Activated naive CD4-positive, alpha-beta T cell treated with anti-CD3 and anti-CD28 coated beads, Interleukin-2, amount 50 U/mL, for 24 hours (primary cell): ENCODE measurements around the gene IRF5.
"Not testable (repeated sequence)": the region's sequence is repeated elsewhere in the genome, so short reads cannot be mapped to it uniquely, and the experiment has no call there.

Experiments
- H3K27ac Mint-ChIP-seq: one replicate; pipeline ENCODE4 v1.8.0; 2021; ENCODE audit warnings: mild to moderate bottlenecking, mixed read lengths
- H3K27me3 Mint-ChIP-seq: one replicate; pipeline ENCODE4 v1.8.0; 2021; ENCODE audit warnings: mixed read lengths
- H3K36me3 Mint-ChIP-seq: one replicate; pipeline ENCODE4 v1.8.0; 2021; ENCODE audit warnings: mixed read lengths
- H3K4me1 Mint-ChIP-seq: one replicate; pipeline ENCODE4 v1.8.0; 2021; ENCODE audit warnings: mixed read lengths
- H3K4me3 Mint-ChIP-seq: one replicate; pipeline ENCODE4 v1.8.0; 2021; ENCODE audit warnings: mild to moderate bottlenecking, mixed read lengths
- H3K9me3 Mint-ChIP-seq: one replicate; pipeline ENCODE4 v1.8.0; 2021; ENCODE audit warnings: mixed read lengths

Gene IRF5

GRCh38 chr7:128939075-128939860 lies 1.5 kb downstream of the IRF5 start:
- Mint-ChIP-seq H3K4me3 (peak overlapping the region; percentile 80), H3K27me3 (peaks cover 13% of the 10 kb centered on the region), H3K4me1 (peaks cover 12% of the 10 kb centered on the region), H3K9me3 (no peaks in the 10 kb centered on the region), H3K36me3 (no peaks in the 10 kb centered on the region), H3K27ac (no peak overlapping the region)

DNA sequence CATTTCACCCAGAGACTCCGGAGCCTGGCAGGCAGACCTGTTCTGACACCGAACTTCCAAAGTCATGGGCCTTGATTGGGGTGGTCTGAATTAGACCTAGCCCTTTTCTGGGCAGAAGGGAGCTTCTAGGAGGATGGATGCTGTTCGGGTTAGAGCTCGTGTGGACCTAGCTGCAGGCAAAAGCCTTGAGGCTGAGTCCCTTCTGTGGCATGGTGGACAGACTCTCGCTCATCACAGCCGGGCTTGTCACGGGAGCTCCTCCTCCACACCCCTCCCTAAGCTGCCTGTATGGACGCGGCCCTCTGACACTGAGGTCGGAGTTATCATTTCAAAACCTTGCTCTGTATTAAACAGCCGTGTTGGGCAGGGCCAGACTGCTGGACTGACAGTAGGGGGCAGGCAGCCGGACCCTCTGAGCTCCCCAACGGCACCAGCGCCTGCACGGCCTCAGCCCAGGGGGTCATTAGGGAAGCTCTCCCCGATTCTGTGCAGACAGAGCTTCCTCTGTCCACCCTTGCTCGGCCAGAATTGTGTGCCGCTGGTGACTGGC lies 2.2 kb downstream of the IRF5 start:
- H3K9me3 Mint-ChIP-seq = no peaks in the 10 kb centered on the region
- no peaks in the 10 kb centered on the region for H3K36me3 Mint-ChIP-seq
- peaks cover 12% of the 10 kb centered on the region for H3K4me1 Mint-ChIP-seq
- H3K4me3 Mint-ChIP-seq = no peak overlapping the region
- peaks cover 13% of the 10 kb centered on the region for H3K27me3 Mint-ChIP-seq
- no peak overlapping the region for H3K27ac Mint-ChIP-seq

- Mint-ChIP-seq H3K4me1 (peaks cover 12% of the 10 kb centered on the region), H3K27ac (no peak overlapping the region), H3K4me3 (peak overlapping the region; percentile 19), H3K36me3 (no peaks in the 10 kb centered on the region), H3K27me3 (peaks cover 13% of the 10 kb centered on the region), H3K9me3 (no peaks in the 10 kb centered on the region)
These were observed 3.0 kb downstream of the IRF5 start for GRCh38 chr7:128940494-128941322.

- Mint-ChIP-seq H3K4me1 (peaks cover 12% of the 10 kb centered on the region), H3K27me3 (peaks cover 13% of the 10 kb centered on the region), H3K9me3 (no peaks in the 10 kb centered on the region), H3K27ac (no peak overlapping the region), H3K4me3 (no peak overlapping the region), H3K36me3 (no peaks in the 10 kb centered on the region)
These were observed 3.7 kb downstream of the IRF5 start for GRCh38 chr7:128941323-128941890.

DNA sequence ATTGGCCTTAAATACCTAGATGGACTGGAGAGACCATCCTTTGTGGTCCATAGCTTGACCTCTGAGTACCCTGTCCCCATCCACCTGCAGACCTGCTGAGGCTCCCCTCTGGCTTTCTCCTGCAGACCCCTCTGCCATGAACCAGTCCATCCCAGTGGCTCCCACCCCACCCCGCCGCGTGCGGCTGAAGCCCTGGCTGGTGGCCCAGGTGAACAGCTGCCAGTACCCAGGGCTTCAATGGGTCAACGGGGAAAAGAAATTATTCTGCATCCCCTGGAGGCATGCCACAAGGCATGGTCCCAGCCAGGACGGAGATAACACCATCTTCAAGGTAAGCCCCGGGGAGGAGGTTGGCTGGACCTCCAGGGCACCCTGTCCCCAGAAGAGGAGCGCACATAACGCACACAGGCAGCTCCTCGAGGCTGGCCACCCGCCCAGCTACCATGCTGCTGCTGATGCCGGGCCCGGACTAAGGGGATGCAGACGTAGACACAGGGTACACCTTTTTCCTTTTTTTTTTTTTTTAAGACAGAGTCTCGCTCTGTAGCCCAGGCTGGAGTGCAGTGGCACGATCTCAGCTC lies 4.3 kb downstream of the IRF5 start:
- no peak overlapping the region for H3K4me3 Mint-ChIP-seq
- peaks cover 8% of the 10 kb centered on the region for H3K4me1 Mint-ChIP-seq
- peaks cover 10% of the 10 kb centered on the region for H3K27me3 Mint-ChIP-seq
- H3K27ac Mint-ChIP-seq = no peak overlapping the region
- no peaks in the 10 kb centered on the region for H3K36me3 Mint-ChIP-seq
- H3K9me3 Mint-ChIP-seq = no peaks in the 10 kb centered on the region

DNA sequence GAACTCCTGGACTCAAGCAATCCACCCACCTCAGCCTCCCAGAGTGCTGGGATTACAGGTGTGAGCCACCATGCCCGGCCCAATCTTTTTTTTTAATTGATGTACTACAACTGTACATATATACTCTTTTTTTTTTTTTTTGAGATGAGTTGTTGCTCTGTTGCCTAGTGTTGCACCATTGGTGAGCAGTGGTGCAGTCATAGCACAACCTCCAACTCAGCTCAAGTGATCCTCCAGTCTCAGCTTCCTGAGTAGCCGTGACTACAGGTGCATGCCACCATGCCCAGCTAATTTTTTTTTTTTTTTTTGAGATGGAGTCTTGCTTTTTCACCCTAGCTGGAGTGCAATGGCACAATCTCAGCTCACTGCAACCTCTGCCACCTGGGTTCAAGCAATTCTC lies 5.5 kb downstream of the IRF5 start:
- not testable (repeated sequence) for H3K4me3 Mint-ChIP-seq, H3K4me1 Mint-ChIP-seq, H3K9me3 Mint-ChIP-seq, H3K27ac Mint-ChIP-seq, H3K27me3 Mint-ChIP-seq, H3K36me3 Mint-ChIP-seq

DNA sequence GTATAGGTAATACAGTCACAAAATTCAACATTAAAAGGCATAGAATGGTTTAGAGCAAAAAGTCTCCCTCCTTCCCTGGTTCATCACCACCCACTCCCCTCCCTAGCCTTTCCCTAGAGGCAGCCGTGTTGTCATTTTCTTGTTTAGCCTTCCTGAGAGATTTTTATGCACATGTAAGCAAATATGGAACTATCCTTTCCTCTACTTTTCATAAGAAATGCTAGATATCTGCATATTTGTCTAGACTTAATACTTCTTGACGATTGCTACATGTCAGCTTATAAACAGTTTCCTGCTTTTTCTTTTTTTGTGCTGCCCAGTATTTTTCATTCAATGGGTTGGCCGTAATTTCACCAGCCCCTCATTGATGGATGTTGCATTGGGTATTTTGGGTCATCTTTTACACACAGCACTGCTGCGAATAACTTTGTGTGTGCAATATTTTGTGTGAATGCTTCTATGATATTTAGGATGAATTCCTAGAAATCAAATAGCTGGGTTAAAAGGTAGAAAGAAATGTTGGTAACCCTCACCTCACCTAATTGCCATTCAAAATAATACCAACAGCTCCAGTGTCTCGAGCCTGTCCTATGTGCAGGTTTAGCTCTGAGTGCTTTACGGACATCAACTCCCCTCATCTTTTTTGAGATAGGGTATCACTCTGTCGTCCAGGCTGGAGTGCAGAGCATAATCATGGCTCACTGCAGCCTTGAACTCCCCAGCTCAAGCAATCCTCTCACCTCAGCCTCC lies 6.9 kb downstream of the IRF5 start:
- H3K36me3 Mint-ChIP-seq = no peaks in the 10 kb centered on the region
- no peaks in the 10 kb centered on the region for H3K9me3 Mint-ChIP-seq
- H3K27me3 Mint-ChIP-seq = peaks cover 2% of the 10 kb centered on the region
- H3K27ac Mint-ChIP-seq = no peak overlapping the region
- H3K4me3 Mint-ChIP-seq = no peak overlapping the region
- H3K4me1 Mint-ChIP-seq = no peaks in the 10 kb centered on the region

GRCh38 chr7:128945668-128946366 lies 8.1 kb downstream of the IRF5 start:
- Mint-ChIP-seq H3K4me1 (no peaks in the 10 kb centered on the region), H3K9me3 (no peaks in the 10 kb centered on the region), H3K36me3 (no peaks in the 10 kb centered on the region), H3K4me3 (no peak overlapping the region), H3K27ac (no peak overlapping the region), H3K27me3 (no peaks in the 10 kb centered on the region)

GRCh38 chr7:128946936-128947830 lies 9.5 kb downstream of the IRF5 start:
- Mint-ChIP-seq H3K9me3 (no peaks in the 10 kb centered on the region), H3K4me3 (no peak overlapping the region), H3K36me3 (no peaks in the 10 kb centered on the region), H3K4me1 (no peaks in the 10 kb centered on the region), H3K27ac (no peak overlapping the region), H3K27me3 (no peaks in the 10 kb centered on the region)

- Mint-ChIP-seq H3K4me3 (no peak overlapping the region), H3K27ac (no peak overlapping the region), H3K36me3 (no peaks in the 10 kb centered on the region), H3K27me3 (no peaks in the 10 kb centered on the region), H3K4me1 (no peaks in the 10 kb centered on the region), H3K9me3 (no peaks in the 10 kb centered on the region)
These were observed 10.1 kb downstream of the IRF5 start for GRCh38 chr7:128947854-128948253.

DNA sequence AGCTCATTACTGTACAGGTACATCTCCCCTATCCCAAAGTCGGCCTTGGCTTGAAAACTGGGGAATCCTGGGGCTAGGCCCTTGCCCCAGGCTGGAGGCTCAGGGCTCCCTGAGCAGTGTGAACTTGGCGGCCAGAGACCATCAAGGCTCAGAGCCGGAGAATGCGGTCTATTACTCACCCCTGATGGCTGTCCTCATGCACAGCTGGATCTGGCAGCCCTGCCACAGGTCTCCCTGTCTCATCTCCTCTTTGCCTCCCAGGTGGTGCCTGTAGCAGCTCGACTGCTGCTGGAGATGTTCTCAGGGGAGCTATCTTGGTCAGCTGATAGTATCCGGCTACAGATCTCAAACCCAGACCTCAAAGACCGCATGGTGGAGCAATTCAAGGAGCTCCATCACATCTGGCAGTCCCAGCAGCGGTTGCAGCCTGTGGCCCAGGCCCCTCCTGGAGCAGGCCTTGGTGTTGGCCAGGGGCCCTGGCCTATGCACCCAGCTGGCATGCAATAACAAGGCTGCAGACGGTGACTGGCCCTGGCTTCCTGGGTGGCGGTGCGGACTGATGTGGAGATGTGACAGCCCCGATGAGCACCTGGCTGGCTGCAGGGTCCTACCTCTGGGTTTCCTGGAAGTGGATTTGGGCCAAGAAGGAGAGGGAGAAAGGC lies 10.7 kb downstream of the IRF5 start:
- Mint-ChIP-seq H3K9me3 (no peaks in the 10 kb centered on the region), H3K27ac (no peak overlapping the region), H3K4me1 (no peaks in the 10 kb centered on the region), H3K4me3 (no peak overlapping the region), H3K36me3 (peaks cover 3% of the 10 kb centered on the region), H3K27me3 (no peaks in the 10 kb centered on the region)

DNA sequence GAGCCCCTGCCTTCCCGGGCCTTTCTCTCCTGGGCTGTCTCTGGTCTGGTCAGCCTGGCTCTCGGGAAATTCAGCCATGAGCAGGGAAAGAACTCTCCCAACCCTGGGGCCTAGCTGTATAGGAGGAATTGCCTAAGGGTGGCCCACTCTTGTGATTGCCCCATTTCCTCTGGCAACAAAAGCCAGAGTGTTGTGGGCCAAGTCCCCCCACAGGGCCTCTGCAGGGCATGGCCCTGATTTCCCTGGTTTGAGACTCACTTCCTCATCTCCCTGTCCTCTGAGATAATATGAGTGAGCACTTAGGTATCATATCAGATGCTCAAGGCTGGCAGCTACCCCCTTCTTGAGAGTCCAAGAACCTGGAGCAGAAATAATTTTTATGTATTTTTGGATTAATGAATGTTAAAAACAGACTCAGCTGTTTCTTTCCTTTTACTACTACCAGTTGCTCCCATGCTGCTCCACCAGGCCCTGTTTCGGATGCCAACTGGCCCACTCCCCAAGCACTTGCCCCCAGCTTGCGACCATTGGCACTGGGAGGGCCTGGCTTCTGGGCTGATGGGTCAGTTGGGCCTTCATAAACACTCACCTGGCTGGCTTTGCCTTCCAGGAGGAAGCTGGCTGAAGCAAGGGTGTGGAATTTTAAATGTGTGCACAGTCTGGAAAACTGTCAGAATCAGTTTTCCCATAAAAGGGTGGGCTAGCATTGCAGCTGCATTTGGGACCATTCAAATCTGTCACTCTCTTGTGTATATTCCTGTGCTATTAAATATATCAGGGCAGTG lies 11.4 kb downstream of the IRF5 start:
- Mint-ChIP-seq H3K4me3 (no peak overlapping the region), H3K27me3 (no peaks in the 10 kb centered on the region), H3K9me3 (no peaks in the 10 kb centered on the region), H3K27ac (no peak overlapping the region), H3K4me1 (no peaks in the 10 kb centered on the region), H3K36me3 (peaks cover 3% of the 10 kb centered on the region)

GRCh38 chr7:128951296-128951695 lies 13.6 kb downstream of the IRF5 start:
- Mint-ChIP-seq H3K27ac (no peak overlapping the region), H3K27me3 (no peaks in the 10 kb centered on the region), H3K4me3 (no peak overlapping the region), H3K4me1 (no peaks in the 10 kb centered on the region), H3K36me3 (peaks cover 8% of the 10 kb centered on the region), H3K9me3 (no peaks in the 10 kb centered on the region)
